Activated naive CD8-positive, alpha-beta T cell treated with anti-CD3 and anti-CD28 coated beads for 36 hours (primary cell): ENCODE results near the gene DDA1. TPM values are rescaled to one million over a fixed set of nuclear protein-coding genes. Genes with fewer than 3 reads are reported as not detected.
"Not testable (repeated sequence)": the region's sequence is repeated elsewhere in the genome, so short reads cannot be mapped to it uniquely, and the experiment has no call there.

Experiments
- DNase-seq: peaks from one replicate; pipeline ENCODE4 v3.0.0; 2021
- H3K27ac Mint-ChIP-seq: one replicate; pipeline ENCODE4 v1.8.0; 2022; ENCODE audit warnings: mild to moderate bottlenecking, moderate library complexity, mixed read lengths
- H3K27me3 Mint-ChIP-seq: one replicate; pipeline ENCODE4 v1.8.0; 2022; ENCODE audit warnings: mild to moderate bottlenecking, mixed read lengths
- H3K36me3 Mint-ChIP-seq: one replicate; pipeline ENCODE4 v1.8.0; 2021; ENCODE audit warnings: mild to moderate bottlenecking, mixed read lengths
- H3K4me1 Mint-ChIP-seq: one replicate; pipeline ENCODE4 v1.8.0; 2021; ENCODE audit warnings: mixed read lengths
- H3K4me3 Mint-ChIP-seq: one replicate; pipeline ENCODE4 v1.8.0; 2022; ENCODE audit warnings: mild to moderate bottlenecking, moderate library complexity, mixed read lengths
- H3K9me3 Mint-ChIP-seq: one replicate; pipeline ENCODE4 v1.8.0; 2022; ENCODE audit warnings: mixed read lengths
- total RNA-seq, 2 experiments: library from RNA; stranded (reverse); gene quantifications; one replicate each; pipeline ENCODE4 v1.2.3, GENCODE V29; 2021

DDA1 gene
- total RNA-seq, 2 experiments from 2014 or later = 41.0 to 43.6 TPM

- no peak for DNase-seq
- no peaks in the 10 kb centered on the region for H3K9me3 Mint-ChIP-seq
- H3K4me1 Mint-ChIP-seq = no peaks in the 10 kb centered on the region
- H3K27ac Mint-ChIP-seq = no peak overlapping the region
- H3K27me3 Mint-ChIP-seq = peaks cover 6% of the 10 kb centered on the region
- H3K4me3 Mint-ChIP-seq = no peak overlapping the region
- no peaks in the 10 kb centered on the region for H3K36me3 Mint-ChIP-seq
Observed at GRCh38 chr19:17357078-17357666, 47.8 kb downstream of the DDA1 start.

DNA sequence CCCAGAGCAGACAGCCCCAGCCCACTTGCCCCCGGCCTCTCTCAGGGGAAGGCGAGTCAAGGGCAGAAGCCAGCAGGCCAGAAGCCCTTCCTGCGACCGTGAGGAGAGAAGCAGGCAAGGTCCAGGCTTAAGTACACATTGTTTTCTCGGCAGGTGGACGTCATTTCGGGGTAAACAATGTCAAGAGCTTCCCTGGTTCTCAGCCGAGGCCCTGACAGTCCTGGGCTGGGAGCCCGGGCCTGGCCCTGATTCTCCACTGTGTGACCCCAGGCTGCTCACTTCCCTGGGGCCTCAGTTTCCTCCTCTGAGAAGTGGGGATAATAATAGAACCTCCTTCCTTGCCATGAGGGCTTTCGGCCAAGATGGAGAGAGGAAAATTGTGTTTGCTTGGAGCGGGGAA lies 48.4 kb downstream of the DDA1 start:
- peaks cover 6% of the 10 kb centered on the region for H3K27me3 Mint-ChIP-seq
- H3K27ac Mint-ChIP-seq = no peak overlapping the region
- no peaks in the 10 kb centered on the region for H3K36me3 Mint-ChIP-seq
- H3K4me1 Mint-ChIP-seq = no peaks in the 10 kb centered on the region
- no peaks in the 10 kb centered on the region for H3K9me3 Mint-ChIP-seq
- no peak for DNase-seq
- H3K4me3 Mint-ChIP-seq = no peak overlapping the region

DNA sequence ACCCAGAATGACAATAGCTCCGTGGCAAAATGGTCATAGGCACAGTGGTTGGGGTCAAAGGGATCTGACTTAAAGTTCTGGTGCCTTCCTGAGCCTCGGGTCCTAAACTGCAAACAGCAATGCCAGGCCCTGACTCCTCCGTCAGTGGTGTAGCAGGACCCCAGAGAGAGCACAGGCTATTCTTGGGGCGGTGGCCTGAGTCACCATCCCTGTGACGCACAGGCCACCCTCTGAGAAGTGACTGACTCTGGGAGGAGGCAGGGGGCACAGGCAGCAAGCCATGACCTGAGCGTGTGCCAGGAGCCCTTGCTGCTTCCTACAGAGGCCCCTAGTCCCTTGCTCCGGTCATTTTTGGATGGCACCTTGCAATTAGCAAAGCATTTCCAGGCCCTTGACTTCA lies 49.0 kb downstream of the DDA1 start:
- Mint-ChIP-seq H3K36me3 (no peaks in the 10 kb centered on the region), H3K27ac (no peak overlapping the region)

DNA sequence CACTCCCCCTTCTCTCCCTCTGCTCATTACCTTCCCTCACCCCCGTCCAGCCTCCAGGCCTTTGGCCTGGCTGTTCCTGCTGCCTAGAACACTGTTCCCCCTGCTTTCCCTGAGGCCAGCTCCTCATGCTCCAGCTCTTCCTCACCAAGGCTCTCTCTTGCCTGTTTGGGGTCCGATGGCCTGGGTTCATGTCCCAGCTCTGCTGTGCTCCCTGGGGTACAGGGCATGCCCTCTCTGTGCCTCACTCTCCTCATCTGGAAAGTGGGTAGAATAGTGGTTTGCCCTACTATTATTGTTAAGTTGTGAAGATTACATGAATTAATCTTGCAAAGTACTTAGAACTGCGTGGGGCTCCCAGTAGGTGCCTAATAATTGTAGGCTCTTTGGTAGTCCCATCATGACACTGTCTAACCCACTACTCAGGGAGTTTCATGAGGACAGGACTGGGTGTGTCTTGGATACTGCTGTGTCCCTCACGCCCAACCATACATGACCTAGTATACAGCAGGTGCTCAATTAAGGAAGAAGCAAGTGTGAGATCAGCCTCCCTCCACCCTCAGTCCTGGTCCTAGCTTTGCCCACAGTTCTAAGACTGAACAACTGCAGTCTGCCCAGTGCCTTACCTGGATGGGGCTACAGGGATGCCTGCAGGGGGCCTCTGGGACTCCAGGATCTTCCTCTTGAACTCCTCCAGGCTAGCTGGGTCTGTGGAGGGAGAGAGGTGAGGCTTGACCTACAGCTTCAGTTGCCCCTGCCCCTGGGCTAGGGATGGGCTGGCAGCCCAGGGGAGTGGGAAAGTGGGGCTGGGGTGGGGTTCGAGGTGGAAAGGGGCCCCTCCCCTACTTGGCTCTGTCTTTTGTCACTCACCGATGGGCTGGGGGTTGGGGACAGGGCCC lies 50.8 kb downstream of the DDA1 start:
- Mint-ChIP-seq H3K36me3 (no peaks in the 10 kb centered on the region), H3K27me3 (no peaks in the 10 kb centered on the region), H3K4me1 (no peaks in the 10 kb centered on the region), H3K9me3 (no peaks in the 10 kb centered on the region), H3K27ac (no peak overlapping the region), H3K4me3 (no peak overlapping the region)
- DNase-seq = no peak

More for the DNA sequence above, 49.0 kb downstream of the DDA1 start:
- Mint-ChIP-seq H3K27me3 (peaks cover 3% of the 10 kb centered on the region), H3K9me3 (no peaks in the 10 kb centered on the region), H3K4me3 (no peak overlapping the region), H3K4me1 (no peaks in the 10 kb centered on the region)
- no peak for DNase-seq

GRCh38 chr19:17363852-17364605 lies 54.7 kb downstream of the DDA1 start:
- not testable (repeated sequence) for H3K4me3 Mint-ChIP-seq, DNase-seq, H3K27me3 Mint-ChIP-seq, H3K4me1 Mint-ChIP-seq, H3K9me3 Mint-ChIP-seq, H3K36me3 Mint-ChIP-seq, H3K27ac Mint-ChIP-seq

- Mint-ChIP-seq H3K9me3 (no peaks in the 10 kb centered on the region), H3K4me3 (no peak overlapping the region), H3K27ac (no peak overlapping the region), H3K27me3 (peaks cover 2% of the 10 kb centered on the region), H3K4me1 (peaks cover 4% of the 10 kb centered on the region), H3K36me3 (no peaks in the 10 kb centered on the region)
- no peak for DNase-seq
Observed at GRCh38 chr19:17365361-17365760, 56.0 kb downstream of the DDA1 start.

DNA sequence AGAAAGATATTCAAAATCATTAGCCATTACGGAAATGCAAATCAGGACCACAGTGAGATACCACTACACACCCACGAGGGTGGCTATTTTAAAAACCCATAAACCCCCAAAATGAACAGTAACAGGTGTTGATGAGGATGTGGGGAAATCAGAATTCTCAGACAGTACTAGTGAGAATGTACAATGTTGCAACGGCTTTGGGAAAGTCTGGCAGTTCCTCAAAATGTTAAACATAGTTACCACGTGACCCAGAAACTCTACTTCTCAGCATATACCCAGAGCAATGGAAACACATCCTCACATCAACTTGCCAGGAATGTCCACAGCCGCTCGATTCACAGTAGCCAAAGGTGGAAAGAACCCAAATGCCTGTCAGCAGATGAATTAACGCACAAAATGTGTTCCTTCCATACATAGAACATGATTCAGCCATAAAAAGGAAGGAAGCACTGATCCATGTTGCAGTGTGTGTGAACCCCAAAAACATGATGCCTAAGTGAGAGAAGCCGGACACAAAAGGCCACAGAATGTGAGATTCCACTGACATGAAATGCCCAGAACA lies 60.7 kb downstream of the DDA1 start:
- Mint-ChIP-seq H3K4me1 (peaks cover 6% of the 10 kb centered on the region), H3K27ac (no peak overlapping the region), H3K9me3 (no peaks in the 10 kb centered on the region), H3K36me3 (no peaks in the 10 kb centered on the region), H3K27me3 (peaks cover 9% of the 10 kb centered on the region), H3K4me3 (no peak overlapping the region)
- no peak for DNase-seq

Other genes with a start within 250 kb of the DDA1 start
- gene HAUS8, start 234.1 kb upstream of the DDA1 start, total RNA-seq = 10 to 100 TPM; 43.1 to 46.0 TPM
- gene MYO9B, start 233.8 kb upstream of the DDA1 start, total RNA-seq = 10 to 100 TPM; 84.3 to 86.9 TPM
- 10 to 100 TPM; 26.5 to 27.1 TPM for gene USE1, start 94.2 kb upstream of the DDA1 start, total RNA-seq
- 10 to 100 TPM; 11.9 to 12.6 TPM for gene OCEL1, start 83.3 kb upstream of the DDA1 start, total RNA-seq
- 1 to 10 TPM; 6.9 to 7.1 TPM for gene NR2F6, start 63.6 kb upstream of the DDA1 start, total RNA-seq
- not detected for gene USHBP1, start 44.8 kb upstream of the DDA1 start, total RNA-seq
- 100 to 1,000 TPM; 107 to 112 TPM for gene BABAM1, start 42.1 kb upstream of the DDA1 start, total RNA-seq
- gene ANKLE1, start 27.7 kb upstream of the DDA1 start, total RNA-seq = 10 to 100 TPM; 22.9 to 23.2 TPM
- gene ABHD8, start 6.1 kb upstream of the DDA1 start, total RNA-seq = 1 to 10 TPM; 4.1 to 4.9 TPM
- gene MRPL34, start 3.7 kb upstream of the DDA1 start, total RNA-seq = 100 to 1,000 TPM; 122 to 128 TPM
- gene ANO8, start 25.3 kb downstream of the DDA1 start, total RNA-seq = 1 to 10 TPM; 2.5 to 2.7 TPM
- gene GTPBP3, start 28.0 kb downstream of the DDA1 start, total RNA-seq = 10 to 100 TPM; 49.0 to 49.6 TPM
- not detected for gene PLVAP, start 67.8 kb downstream of the DDA1 start, total RNA-seq
- gene CCDC194, start 84.6 kb downstream of the DDA1 start, total RNA-seq = 1 to 10 TPM in 1 of 2 experiments, under 1 TPM in 1; 0.96 to 1.6 TPM
- 10 to 100 TPM; 92.6 to 98.6 TPM for gene BST2, start 96.1 kb downstream of the DDA1 start, total RNA-seq
- 10 to 100 TPM; 26.4 to 27.4 TPM for gene MVB12A, start 110.5 kb downstream of the DDA1 start, total RNA-seq
- gene TMEM221, start 139.1 kb downstream of the DDA1 start, total RNA-seq = not detected
- not detected for gene NXNL1, start 151.4 kb downstream of the DDA1 start, total RNA-seq
- gene SLC27A1, start 161.0 kb downstream of the DDA1 start, total RNA-seq = 1 to 10 TPM; 2.6 to 2.8 TPM
- gene PGLS, start 202.1 kb downstream of the DDA1 start, total RNA-seq = 10 to 100 TPM; 55.0 to 58.4 TPM
- 10 to 100 TPM; 78.9 to 80.1 TPM for gene COLGALT1, start 246.1 kb downstream of the DDA1 start, total RNA-seq